Uterus (tissue), 4 donors: ENCODE data around the gene GRM3. TPM values are rescaled to one million over a fixed set of nuclear protein-coding genes. Genes with fewer than 3 reads are reported as not detected.

Experiments used
- DNase-seq, 2 donors: peaks; one replicate each; pipeline ENCODE4 v3.0.0-alpha.2; 2019 to 2020
- H3K27ac ChIP-seq, 2 donors: fragments of 200-600 bp; sonication (generic); 1 replicate in 1 of 2; 2 replicates in 1 of 2; pipeline ENCODE4 v1.5.1; 2016 to 2018
- H3K27me3 ChIP-seq, 2 donors: fragments of 200-600 bp; sonication (generic); one replicate each; pipeline ENCODE4 v1.5.1; 2018 to 2019; ENCODE audit warnings: control low read depth in 1 of 2
- H3K36me3 ChIP-seq, 2 donors: fragments of 200-600 bp; sonication (generic); one replicate each; pipeline ENCODE4 v1.5.1; 2019; ENCODE audit warnings: control low read depth in 1 of 2
- H3K4me1 ChIP-seq, 2 donors: fragments of 200-600 bp; sonication (generic); one replicate each; pipeline ENCODE4 v1.5.1; 2018 to 2019; ENCODE audit warnings: control low read depth in 1 of 2
- H3K4me3 ChIP-seq, 2 donors: fragments of 200-600 bp; sonication (generic); 1 replicate in 1 of 2; 2 replicates in 1 of 2; pipeline ENCODE4 v1.5.1; 2018 to 2019; ENCODE audit warnings: mild to moderate bottlenecking in 1 of 2
- H3K9me3 ChIP-seq, 2 donors: fragments of 200-600 bp; sonication (generic); one replicate each; pipeline ENCODE4 v1.5.1; 2019; ENCODE audit warnings: control low read depth in 1 of 2
- POLR2A ChIP-seq, 2 donors: fragments of 450-650 bp; IDR thresholded peaks; one replicate each; pipeline ENCODE4 v1.6.1; 2016; ENCODE audit warnings: antibody characterized with exemption in 2 of 2, mild to moderate bottlenecking in 1 of 2, moderate library complexity in 1 of 2
- intact Hi-C: fragments of 100-400 bp; cut with DNase I; formaldehyde crosslinking; loops from one replicate; pipeline ENCODE4 v1.15.1; 2023; ENCODE audit warnings: low total_unique reads
- total RNA-seq, 4 donors: library from RNA; depleted of rRNA in 3 of 4; stranded (reverse); fragments of >200 nt in 3 of 4; gene quantifications; one replicate each; pipeline versions ENCODE4 v1.1.0 to v1.2.4, GENCODE V29; 2014 to 2023
- TF ChIP-seq, protein P1 (sequence below), 4 experiments: fragments of 200-600 bp in 2 of 4; fragments of 450-650 bp in 2 of 4; sonication (generic) in 2 of 4; IDR thresholded peaks; one replicate each; pipeline ENCODE4 v1.5.1; 2016 to 2019; ENCODE audit warnings: antibody characterized with exemption in 4 of 4, mild to moderate bottlenecking in 2 of 4, moderate library complexity in 1 of 4
- donor health status: DM: yes; HTN: yes; CAD: no.

Gene GRM3
- total RNA-seq, 4 donors from 2014 or later = 2.1 TPM; not detected in 3

DNA sequence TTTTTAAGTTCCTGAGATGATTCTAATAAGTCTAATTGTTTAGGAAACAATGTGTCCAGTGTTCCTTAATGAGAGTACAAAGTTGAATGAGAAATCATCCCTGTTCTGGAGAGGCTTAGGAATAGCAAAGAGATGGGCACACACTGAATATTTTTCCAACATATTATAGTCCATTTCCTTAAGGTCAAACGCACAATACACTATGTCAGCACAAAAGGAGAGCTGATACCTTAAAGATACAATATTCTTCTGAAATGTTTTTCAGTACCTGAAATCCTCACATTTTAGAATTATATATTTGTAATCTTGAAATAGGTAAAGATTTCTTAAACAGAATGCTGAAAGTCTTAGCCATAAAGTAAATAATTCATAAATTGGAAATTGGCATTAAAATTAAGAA, 183.2 kb downstream of the GRM3 start:
- no peak for DNase-seq
- Histone ChIP-seq H3K4me1 (no peaks in the 10 kb centered on the region), H3K9me3 (no peaks in the 10 kb centered on the region), H3K36me3 (no peaks in the 10 kb centered on the region), H3K27ac (no peak overlapping the region), H3K4me3 (no peak overlapping the region), H3K27me3 (no peaks in the 10 kb centered on the region)
- TF ChIP-seq, protein P1, sequence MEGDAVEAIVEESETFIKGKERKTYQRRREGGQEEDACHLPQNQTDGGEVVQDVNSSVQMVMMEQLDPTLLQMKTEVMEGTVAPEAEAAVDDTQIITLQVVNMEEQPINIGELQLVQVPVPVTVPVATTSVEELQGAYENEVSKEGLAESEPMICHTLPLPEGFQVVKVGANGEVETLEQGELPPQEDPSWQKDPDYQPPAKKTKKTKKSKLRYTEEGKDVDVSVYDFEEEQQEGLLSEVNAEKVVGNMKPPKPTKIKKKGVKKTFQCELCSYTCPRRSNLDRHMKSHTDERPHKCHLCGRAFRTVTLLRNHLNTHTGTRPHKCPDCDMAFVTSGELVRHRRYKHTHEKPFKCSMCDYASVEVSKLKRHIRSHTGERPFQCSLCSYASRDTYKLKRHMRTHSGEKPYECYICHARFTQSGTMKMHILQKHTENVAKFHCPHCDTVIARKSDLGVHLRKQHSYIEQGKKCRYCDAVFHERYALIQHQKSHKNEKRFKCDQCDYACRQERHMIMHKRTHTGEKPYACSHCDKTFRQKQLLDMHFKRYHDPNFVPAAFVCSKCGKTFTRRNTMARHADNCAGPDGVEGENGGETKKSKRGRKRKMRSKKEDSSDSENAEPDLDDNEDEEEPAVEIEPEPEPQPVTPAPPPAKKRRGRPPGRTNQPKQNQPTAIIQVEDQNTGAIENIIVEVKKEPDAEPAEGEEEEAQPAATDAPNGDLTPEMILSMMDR (IDR thresholded peaks at IDR 0.05) = no peak
- no peak for TF ChIP-seq POLR2A (IDR thresholded peaks at IDR 0.05)
- intact Hi-C loops = no loop called here

DNA sequence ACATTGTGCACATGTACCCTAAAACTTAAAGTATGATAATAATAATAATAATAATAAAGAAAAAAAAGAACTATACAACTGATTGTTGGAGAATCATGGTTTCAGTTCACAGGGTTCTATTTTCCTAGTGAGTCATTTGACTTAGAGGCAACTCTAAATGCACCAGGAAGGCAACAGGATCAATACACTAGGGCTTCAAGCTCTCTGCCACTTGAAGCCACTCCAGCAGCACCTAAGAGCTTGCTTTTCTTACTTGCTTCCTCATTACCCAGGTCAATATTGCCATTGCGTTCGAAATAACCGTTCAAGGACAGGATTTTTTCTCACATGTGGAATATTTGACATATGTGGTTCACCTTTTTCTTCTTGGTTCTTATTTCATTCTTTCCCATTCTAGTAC, 189.7 kb downstream of the GRM3 start:
- H3K4me3 ChIP-seq = no peak overlapping the region
- H3K27me3 ChIP-seq = no peaks in the 10 kb centered on the region
- no peaks in the 10 kb centered on the region for H3K9me3 ChIP-seq
- H3K27ac ChIP-seq = no peak overlapping the region
- H3K4me1 ChIP-seq = no peaks in the 10 kb centered on the region
- H3K36me3 ChIP-seq = no peaks in the 10 kb centered on the region
- TF ChIP-seq POLR2A (IDR thresholded peaks at IDR 0.05) = no peak
- TF ChIP-seq, protein P1 (IDR thresholded peaks at IDR 0.05) = no peak
- DNase-seq = no peak
- intact Hi-C loops = no loop called here

DNA sequence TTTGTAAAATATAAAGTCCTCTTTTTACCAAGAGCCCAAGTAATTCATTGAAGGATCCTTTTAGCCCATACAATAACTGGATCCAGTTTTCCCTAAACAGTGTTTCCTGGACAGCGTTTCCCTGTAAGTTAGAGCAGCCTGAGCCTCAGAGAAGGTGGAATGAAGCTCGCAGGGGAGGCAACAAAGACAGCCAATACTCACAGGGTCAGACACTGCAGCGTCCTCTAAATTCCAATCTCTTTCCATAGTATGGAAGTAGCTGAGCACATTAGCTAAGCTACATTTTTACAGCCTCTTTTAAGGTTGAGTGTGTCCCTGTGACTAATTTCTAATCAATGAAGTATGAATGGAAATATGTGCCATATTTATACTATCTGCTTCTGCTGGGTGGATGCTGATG, 193.5 kb downstream of the GRM3 start:
- H3K36me3 ChIP-seq = no peaks in the 10 kb centered on the region
- intact Hi-C loops = no loop called here
- DNase-seq = no peak
- no peaks in the 10 kb centered on the region for H3K9me3 ChIP-seq
- no peak overlapping the region for H3K27ac ChIP-seq
- H3K4me3 ChIP-seq = no peak overlapping the region
- no peaks in the 10 kb centered on the region for H3K27me3 ChIP-seq
- no peaks in the 10 kb centered on the region for H3K4me1 ChIP-seq
- TF ChIP-seq, protein P1 (IDR thresholded peaks at IDR 0.05) = no peak
- TF ChIP-seq POLR2A (IDR thresholded peaks at IDR 0.05) = no peak

DNA sequence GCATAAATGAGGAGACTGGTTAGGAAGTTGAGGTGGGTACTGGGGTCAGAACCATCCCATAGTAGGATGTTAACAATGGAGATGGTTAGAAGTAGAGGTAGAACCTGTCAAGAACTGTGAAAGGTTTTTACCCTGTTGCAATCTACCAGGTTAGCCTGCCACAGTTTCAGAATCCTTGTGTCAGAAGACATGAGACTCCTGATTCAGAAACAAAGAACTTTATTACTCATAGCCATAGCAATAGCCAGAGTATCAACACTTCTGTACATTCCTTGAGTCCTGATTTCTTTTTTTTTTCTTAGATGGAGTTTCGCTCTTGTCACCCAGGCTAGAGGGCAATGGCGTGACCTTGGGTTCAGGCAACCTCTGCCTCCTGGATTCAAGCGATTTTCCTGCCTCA, 200.9 kb downstream of the GRM3 start:
- Histone ChIP-seq H3K27ac (no peak overlapping the region), H3K9me3 (no peaks in the 10 kb centered on the region), H3K4me1 (no peaks in the 10 kb centered on the region), H3K4me3 (no peak overlapping the region), H3K27me3 (no peaks in the 10 kb centered on the region), H3K36me3 (no peaks in the 10 kb centered on the region)
- no peak for DNase-seq
- TF ChIP-seq POLR2A (IDR thresholded peaks at IDR 0.05) = no peak
- TF ChIP-seq, protein P1 (IDR thresholded peaks at IDR 0.05) = no peak
- intact Hi-C loops = no loop called here

DNA sequence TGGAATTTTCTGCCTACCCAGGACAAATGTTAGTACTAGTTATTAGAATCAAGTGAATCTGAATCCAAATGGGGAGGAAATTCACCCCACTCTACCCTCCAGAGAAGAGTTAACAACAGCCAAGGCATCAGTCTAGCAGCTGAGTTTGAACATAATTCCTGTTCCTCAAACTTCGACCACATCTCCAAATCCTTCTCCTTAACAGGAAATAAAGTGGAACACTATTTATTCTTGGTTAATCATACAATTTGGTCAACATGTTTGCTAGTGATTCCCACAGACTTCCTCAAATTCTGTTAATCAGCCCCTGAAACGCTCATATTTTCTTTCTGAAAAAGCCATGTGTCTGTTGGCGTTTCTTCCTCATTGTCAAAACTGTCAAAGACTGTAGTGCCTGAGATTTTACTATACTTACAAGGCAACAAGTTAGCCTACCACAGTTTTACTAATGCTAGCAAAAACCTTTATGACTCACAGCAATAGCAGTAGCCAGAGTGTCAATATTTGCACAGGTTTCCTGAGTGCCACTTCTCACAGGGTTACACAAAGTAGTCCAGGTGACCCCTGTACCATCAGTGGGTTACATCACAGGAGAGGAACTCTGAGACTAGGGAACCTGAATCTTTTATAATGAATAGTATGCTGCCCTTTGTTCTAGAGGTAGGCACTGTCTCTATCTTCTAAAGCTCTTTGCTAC, 202.9 kb downstream of the GRM3 start:
- H3K9me3 ChIP-seq = no peaks in the 10 kb centered on the region
- no peak for DNase-seq
- no peak for TF ChIP-seq POLR2A (IDR thresholded peaks at IDR 0.05)
- TF ChIP-seq, protein P1 (IDR thresholded peaks at IDR 0.05) = no peak
- H3K27ac ChIP-seq = no peak overlapping the region
- H3K4me1 ChIP-seq = no peaks in the 10 kb centered on the region
- H3K27me3 ChIP-seq = no peaks in the 10 kb centered on the region
- H3K4me3 ChIP-seq = no peak overlapping the region
- intact Hi-C loops = no loop called here
- H3K36me3 ChIP-seq = no peaks in the 10 kb centered on the region
